Fibroblast of lung (primary cell): ENCODE measurements around the gene TSHZ1. TPM values are rescaled to one million over a fixed set of nuclear protein-coding genes. Genes with fewer than 3 reads are reported as not detected.

Experiments used
- DNase-seq, 2 donors: peaks; one replicate each; pipeline versions ENCODE4 v3.0.0 to v3.0.0-alpha.2; 2010; ENCODE audit warnings: low read depth in 2 of 2
- H2AFZ ChIP-seq: 2 replicates; pipeline ENCODE4 v1.5.1; 2012; ENCODE audit warnings: low read length, control low read depth, inconsistent platforms
- H3K27ac ChIP-seq: 2 replicates; pipeline ENCODE4 v1.5.1; 2011; ENCODE audit warnings: low read length, control low read depth; ENCODE audit not compliant: insufficient read depth
- H3K27me3 ChIP-seq: 2 replicates; pipeline ENCODE4 v1.5.1; 2011; ENCODE audit warnings: mild to moderate bottlenecking, low read length; ENCODE audit not compliant: control insufficient read depth, insufficient read depth
- H3K36me3 ChIP-seq: 2 replicates; pipeline ENCODE4 v1.5.1; 2011; ENCODE audit warnings: low read length; ENCODE audit not compliant: control insufficient read depth, insufficient read depth
- H3K4me1 ChIP-seq: 2 replicates; pipeline ENCODE4 v1.5.1; 2011; ENCODE audit warnings: low read length; ENCODE audit not compliant: control insufficient read depth, insufficient read depth; ENCODE audit errors: extremely low read depth
- H3K4me2 ChIP-seq: 2 replicates; pipeline ENCODE4 v1.5.1; 2011; ENCODE audit warnings: low read length, control low read depth; ENCODE audit not compliant: insufficient read depth; ENCODE audit errors: extremely low read depth
- H3K4me3 ChIP-seq, 4 experiments: fragments of 200-600 bp in 1 of 4; sonication (generic) in 1 of 4; replicated peaks in 1 of 4; 2 replicates each; pipeline ENCODE4 v1.5.1; 2011 to 2016; ENCODE audit warnings: low read length in 4 of 4, low read depth in 3 of 4, mild to moderate bottlenecking in 3 of 4, control low read depth in 2 of 4, inconsistent platforms in 1 of 4, mixed read lengths in 1 of 4; ENCODE audit not compliant: insufficient read depth in 1 of 4; ENCODE audit errors: control extremely low read depth in 1 of 4
- H3K79me2 ChIP-seq: 2 replicates; pipeline ENCODE4 v1.5.1; 2012; ENCODE audit warnings: mild to moderate bottlenecking, low read length, inconsistent platforms; ENCODE audit not compliant: control insufficient read depth, insufficient read depth
- H3K9ac ChIP-seq: 2 replicates; pipeline ENCODE4 v1.5.1; 2011; ENCODE audit warnings: mild to moderate bottlenecking, low read length, control low read depth; ENCODE audit not compliant: insufficient read depth
- H3K9me3 ChIP-seq: 2 replicates; pipeline ENCODE4 v1.5.1; 2012; ENCODE audit warnings: low read depth, low read length; ENCODE audit not compliant: control insufficient read depth, insufficient read depth
- H4K20me1 ChIP-seq: 2 replicates; pipeline ENCODE4 v1.5.1; 2011; ENCODE audit warnings: low read length; ENCODE audit not compliant: control insufficient read depth, insufficient read depth; ENCODE audit errors: extremely low read depth
- CTCF ChIP-seq, 2 donors: IDR thresholded peaks in 1 of 2; conservative IDR thresholded peaks in 1 of 2; 1 replicate in 1 of 2; 2 replicates in 1 of 2; pipeline ENCODE4 v1.5.1; 2011 to 2012; ENCODE audit warnings: low read length in 2 of 2, control low read depth in 1 of 2, inconsistent platforms in 1 of 2, low read depth in 1 of 2, mild to moderate bottlenecking in 1 of 2
- EZH2 ChIP-seq: IDR thresholded peaks from 2 replicates; pipeline ENCODE4 v1.5.1; 2012; ENCODE audit warnings: low read length, control low read depth, mild to moderate bottlenecking; ENCODE audit errors: missing control alignments
- polyA plus RNA-seq, 2 donors: library from polyadenylated mRNA; depleted of rRNA in 1 of 2; stranded (reverse) in 1 of 2; unstranded in 1 of 2; fragments of >200 nt; gene quantifications; 2 replicates each; pipeline ENCODE4 v1.2.1, GENCODE V29; 2011 to 2012; ENCODE audit warnings: missing spikeins in 1 of 2
- total RNA-seq: library from RNA; depleted of rRNA; stranded (reverse); fragments of >200 nt; gene quantifications from 2 replicates; pipeline ENCODE4 v1.2.1, GENCODE V29; 2014

Gene TSHZ1
- total and polyA plus RNA-seq, 2 donors (not counting 1 experiment from before 2014, with no cell fraction given) = 4.3 TPM

GRCh38 chr18:75282746-75283145, 72.1 kb downstream of the TSHZ1 start:
- TF ChIP-seq CTCF (conservative IDR thresholded peaks at IDR 0.05 in 1 of 2, IDR thresholded peaks at IDR 0.05 in 1 of 2; ENCODE audit: low read depth in 1 of 2, low read length in 2 of 2) (no peak), EZH2 (no peak)
- no peaks in the 10 kb centered on the region for H3K4me1 ChIP-seq

GRCh38 chr18:75283731-75284130, 73.1 kb downstream of the TSHZ1 start:
- Histone ChIP-seq H3K36me3 (peaks cover 1% of the 10 kb centered on the region), H3K4me3 (no peak overlapping the region), H3K79me2 (no peaks in the 10 kb centered on the region), H2AFZ (no peak overlapping the region), H3K4me2 (no peak overlapping the region), H3K9me3 (no peaks in the 10 kb centered on the region), H3K9ac (no peak overlapping the region), H4K20me1 (no peaks in the 10 kb centered on the region), H3K27ac (no peak overlapping the region), H3K27me3 (no peaks in the 10 kb centered on the region), H3K4me1 (no peaks in the 10 kb centered on the region)
- no peak for TF ChIP-seq EZH2
- TF ChIP-seq CTCF (conservative IDR thresholded peaks at IDR 0.05 in 1 of 2, IDR thresholded peaks at IDR 0.05 in 1 of 2; ENCODE audit: low read depth in 1 of 2, low read length in 2 of 2) = no peak
- no peak for DNase-seq

More at GRCh38 chr18:75282746-75283145, 72.1 kb downstream of the TSHZ1 start:
- Histone ChIP-seq H4K20me1 (no peaks in the 10 kb centered on the region), H3K27me3 (no peaks in the 10 kb centered on the region), H3K9ac (no peak overlapping the region), H3K79me2 (no peaks in the 10 kb centered on the region), H3K36me3 (peaks cover 1% of the 10 kb centered on the region), H3K9me3 (no peaks in the 10 kb centered on the region), H2AFZ (no peak overlapping the region), H3K4me2 (no peak overlapping the region), H3K27ac (no peak overlapping the region), H3K4me3 (no peak overlapping the region)
- DNase-seq = no peak

- no peaks in the 10 kb centered on the region for H4K20me1 ChIP-seq
- TF ChIP-seq CTCF (conservative IDR thresholded peaks at IDR 0.05 in 1 of 2, IDR thresholded peaks at IDR 0.05 in 1 of 2; ENCODE audit: low read depth in 1 of 2, low read length in 2 of 2) = no peak
- TF ChIP-seq EZH2 = no peak
- peaks cover 1% of the 10 kb centered on the region for H3K36me3 ChIP-seq
Observed at GRCh38 chr18:75284566-75284965, 74.0 kb downstream of the TSHZ1 start.

More at GRCh38 chr18:75284566-75284965, 74.0 kb downstream of the TSHZ1 start:
- H3K9me3 ChIP-seq = no peaks in the 10 kb centered on the region
- H3K79me2 ChIP-seq = no peaks in the 10 kb centered on the region
- H3K27me3 ChIP-seq = no peaks in the 10 kb centered on the region
- H3K4me1 ChIP-seq = no peaks in the 10 kb centered on the region
- H3K9ac ChIP-seq = no peak overlapping the region
- DNase-seq = no peak
- H3K4me3 ChIP-seq = no peak overlapping the region
- H3K27ac ChIP-seq = no peak overlapping the region
- no peak overlapping the region for H2AFZ ChIP-seq
- no peak overlapping the region for H3K4me2 ChIP-seq
